NT2/D1 (cell line): ENCODE measurements around the gene PAPSS2.

Experiments
- SUZ12 ChIP-seq: IDR thresholded peaks from 2 replicates; pipeline ENCODE4 v1.6.1; 2011; ENCODE audit not compliant: insufficient read length, insufficient read depth; ENCODE audit errors: extremely low read depth
- YY1 ChIP-seq: IDR thresholded peaks from 2 replicates; pipeline ENCODE4 v1.6.1; 2011; ENCODE audit not compliant: insufficient read length, insufficient read depth
- ZNF274 ChIP-seq: IDR thresholded peaks from 2 replicates; pipeline ENCODE4 v1.6.1; 2011; ENCODE audit warnings: mild to moderate bottlenecking, low read depth, low read length

DNA sequence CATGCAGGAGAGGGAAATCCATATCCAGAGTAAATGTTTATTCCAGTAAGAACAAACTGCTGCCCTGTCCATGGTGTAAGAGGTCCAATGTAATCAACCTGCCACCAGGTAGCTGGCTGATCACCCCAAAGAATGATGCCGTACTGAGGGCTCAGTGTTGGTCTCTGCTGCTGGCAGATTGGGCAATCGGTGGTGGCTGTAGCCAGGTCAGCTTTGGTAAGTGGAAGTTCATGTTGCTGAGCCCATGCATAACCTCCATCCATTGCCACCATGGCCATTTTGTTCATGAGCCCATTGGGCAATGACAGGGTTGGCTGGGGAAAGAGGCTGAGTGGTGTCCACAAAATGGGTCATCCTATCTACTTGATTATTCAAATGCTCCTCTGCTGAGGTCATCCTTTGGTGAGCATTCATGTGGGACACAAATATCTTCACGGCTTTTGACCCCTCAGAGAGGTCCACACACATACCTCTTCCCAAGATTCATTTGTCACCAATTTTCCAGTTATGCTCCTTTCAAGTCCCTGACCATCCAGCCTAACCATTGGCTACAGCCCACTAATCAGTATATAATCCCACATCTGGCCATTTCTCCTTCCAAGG is 23.3 kb upstream of the PAPSS2 start:
- no peak for TF ChIP-seq YY1
- no peak for TF ChIP-seq SUZ12
- no peak for TF ChIP-seq ZNF274
